Vagina (tissue), 2 donors: Measurements from ENCODE around the gene BICD1.

Experiments used
- CTCF ChIP-seq, 3 experiments: fragments of 450-650 bp in 2 of 3; fragments of 200-600 bp in 1 of 3; sonication (generic) in 1 of 3; IDR thresholded peaks; one replicate each; pipeline ENCODE4 v1.5.1; 2017 to 2019; ENCODE audit warnings: antibody characterized with exemption in 3 of 3, mild to moderate bottlenecking in 2 of 3, moderate library complexity in 2 of 3
- POLR2A ChIP-seq, 2 donors: fragments of 450-650 bp; IDR thresholded peaks; one replicate each; pipeline ENCODE4 v1.6.1; 2017; ENCODE audit warnings: antibody characterized with exemption in 2 of 2, mild to moderate bottlenecking in 2 of 2, moderate library complexity in 2 of 2
- POLR2AphosphoS5 ChIP-seq, 2 donors: sonication (generic); formaldehyde crosslinking; IDR thresholded peaks; one replicate each; pipeline ENCODE4 v1.9.0; 2017; ENCODE audit warnings: antibody characterized with exemption in 2 of 2, mild to moderate bottlenecking in 2 of 2, low read depth in 1 of 2; ENCODE audit not compliant: insufficient read depth in 1 of 2

- no peak for TF ChIP-seq CTCF (IDR thresholded peaks at IDR 0.05)
- no peak for TF ChIP-seq POLR2A (IDR thresholded peaks at IDR 0.05)
- TF ChIP-seq POLR2AphosphoS5 (IDR thresholded peaks at IDR 0.05; ENCODE audit: insufficient read depth in 1 of 2, low read depth in 1 of 2), result no peak
These were observed 288.4 kb downstream of the BICD1 start for GRCh38 chr12:32395026-32395425.
